ENCODE results near the gene SLC44A2. TPM values are rescaled to one million over a fixed set of nuclear protein-coding genes. Genes with fewer than 3 reads are reported as not detected.

Gene SLC44A2
- total and polyA plus RNA-seq, 2 experiments from 2014 or later: 43.2 to 65.0 TPM

DNA sequence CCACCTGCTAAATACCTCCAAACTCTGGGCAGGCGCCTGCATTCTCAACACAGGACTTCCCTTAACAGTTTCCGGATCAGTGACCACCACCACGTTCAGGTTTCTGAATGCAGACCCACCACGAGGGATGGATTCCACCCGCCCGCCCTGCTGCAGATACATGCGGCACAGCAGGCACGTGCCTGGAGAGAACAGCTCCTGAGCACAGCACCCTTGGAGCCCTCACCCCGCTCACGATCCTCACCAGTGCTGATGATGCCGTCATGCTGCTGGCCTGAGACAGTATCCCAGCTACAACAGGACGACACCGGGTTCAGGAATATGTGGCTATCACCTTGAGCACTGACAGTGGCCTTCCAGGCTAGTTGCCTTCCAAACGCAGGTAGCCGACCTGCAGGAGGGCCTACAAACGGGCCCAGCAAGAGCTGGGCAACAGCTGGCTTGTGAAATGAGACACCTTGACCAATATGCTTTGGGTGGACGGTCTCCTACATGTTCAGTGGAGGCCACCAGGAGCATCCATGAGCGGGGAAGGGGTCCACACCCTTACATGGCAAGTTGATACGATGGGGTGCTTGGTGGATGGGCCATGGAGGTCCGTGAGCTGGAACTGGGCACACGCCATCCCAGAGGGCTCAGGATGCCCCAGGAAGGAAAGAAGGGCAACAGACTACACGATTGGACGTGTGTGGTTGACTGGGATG lies 66.0 kb downstream of the SLC44A2 start:
- ATAC-seq (no peak), DNase-seq (ENCODE audit: low spot score) (no peak)
- Mint-ChIP-seq H3K27me3 (ENCODE audit: insufficient read depth, low read depth, poor library complexity) (peaks cover 48% of the 10 kb centered on the region), H3K4me1 (peaks cover 20% of the 10 kb centered on the region), H3K9me3 (no peaks in the 10 kb centered on the region; the same call in none of the 3 replicates), H3K36me3 (ENCODE audit: low read depth) (peaks cover 68% of the 10 kb centered on the region), H3K4me3 (no peak overlapping the region), H3K27ac (peak overlapping the region; percentile 85; the same call in 1 of the 2 replicates)
- Histone ChIP-seq H3K79me2 (replicated peaks; ENCODE audit: insufficient read depth) (peaks cover 13% of the 10 kb centered on the region), H3K36me3 (ENCODE audit: insufficient read depth) (peaks cover 49% of the 10 kb centered on the region), H4K20me1 (replicated peaks; ENCODE audit: insufficient read depth) (peaks cover 53% of the 10 kb centered on the region), H3K9me2 (ENCODE audit: insufficient read depth) (no peaks in the 10 kb centered on the region), H2AFZ (no peak overlapping the region), H3K4me2 (no peak overlapping the region), H3K4me3 (no peak overlapping the region), H3K4me1 (ENCODE audit: insufficient read depth) (peaks cover 5% of the 10 kb centered on the region; the same call in 1 of the 2 replicates), H3F3A (replicated peaks; ENCODE audit: low read depth) (peaks cover 73% of the 10 kb centered on the region), H3K27me3 (ENCODE audit: insufficient read depth) (no peaks in the 10 kb centered on the region), H3K27ac (ENCODE audit: low read depth) (no peak overlapping the region)
- TF ChIP-seq, protein P1, sequence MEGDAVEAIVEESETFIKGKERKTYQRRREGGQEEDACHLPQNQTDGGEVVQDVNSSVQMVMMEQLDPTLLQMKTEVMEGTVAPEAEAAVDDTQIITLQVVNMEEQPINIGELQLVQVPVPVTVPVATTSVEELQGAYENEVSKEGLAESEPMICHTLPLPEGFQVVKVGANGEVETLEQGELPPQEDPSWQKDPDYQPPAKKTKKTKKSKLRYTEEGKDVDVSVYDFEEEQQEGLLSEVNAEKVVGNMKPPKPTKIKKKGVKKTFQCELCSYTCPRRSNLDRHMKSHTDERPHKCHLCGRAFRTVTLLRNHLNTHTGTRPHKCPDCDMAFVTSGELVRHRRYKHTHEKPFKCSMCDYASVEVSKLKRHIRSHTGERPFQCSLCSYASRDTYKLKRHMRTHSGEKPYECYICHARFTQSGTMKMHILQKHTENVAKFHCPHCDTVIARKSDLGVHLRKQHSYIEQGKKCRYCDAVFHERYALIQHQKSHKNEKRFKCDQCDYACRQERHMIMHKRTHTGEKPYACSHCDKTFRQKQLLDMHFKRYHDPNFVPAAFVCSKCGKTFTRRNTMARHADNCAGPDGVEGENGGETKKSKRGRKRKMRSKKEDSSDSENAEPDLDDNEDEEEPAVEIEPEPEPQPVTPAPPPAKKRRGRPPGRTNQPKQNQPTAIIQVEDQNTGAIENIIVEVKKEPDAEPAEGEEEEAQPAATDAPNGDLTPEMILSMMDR (conservative IDR thresholded peaks at IDR 0.05; ENCODE audit: low read depth in 2 of 2): no peak
- TF ChIP-seq, protein P2, sequence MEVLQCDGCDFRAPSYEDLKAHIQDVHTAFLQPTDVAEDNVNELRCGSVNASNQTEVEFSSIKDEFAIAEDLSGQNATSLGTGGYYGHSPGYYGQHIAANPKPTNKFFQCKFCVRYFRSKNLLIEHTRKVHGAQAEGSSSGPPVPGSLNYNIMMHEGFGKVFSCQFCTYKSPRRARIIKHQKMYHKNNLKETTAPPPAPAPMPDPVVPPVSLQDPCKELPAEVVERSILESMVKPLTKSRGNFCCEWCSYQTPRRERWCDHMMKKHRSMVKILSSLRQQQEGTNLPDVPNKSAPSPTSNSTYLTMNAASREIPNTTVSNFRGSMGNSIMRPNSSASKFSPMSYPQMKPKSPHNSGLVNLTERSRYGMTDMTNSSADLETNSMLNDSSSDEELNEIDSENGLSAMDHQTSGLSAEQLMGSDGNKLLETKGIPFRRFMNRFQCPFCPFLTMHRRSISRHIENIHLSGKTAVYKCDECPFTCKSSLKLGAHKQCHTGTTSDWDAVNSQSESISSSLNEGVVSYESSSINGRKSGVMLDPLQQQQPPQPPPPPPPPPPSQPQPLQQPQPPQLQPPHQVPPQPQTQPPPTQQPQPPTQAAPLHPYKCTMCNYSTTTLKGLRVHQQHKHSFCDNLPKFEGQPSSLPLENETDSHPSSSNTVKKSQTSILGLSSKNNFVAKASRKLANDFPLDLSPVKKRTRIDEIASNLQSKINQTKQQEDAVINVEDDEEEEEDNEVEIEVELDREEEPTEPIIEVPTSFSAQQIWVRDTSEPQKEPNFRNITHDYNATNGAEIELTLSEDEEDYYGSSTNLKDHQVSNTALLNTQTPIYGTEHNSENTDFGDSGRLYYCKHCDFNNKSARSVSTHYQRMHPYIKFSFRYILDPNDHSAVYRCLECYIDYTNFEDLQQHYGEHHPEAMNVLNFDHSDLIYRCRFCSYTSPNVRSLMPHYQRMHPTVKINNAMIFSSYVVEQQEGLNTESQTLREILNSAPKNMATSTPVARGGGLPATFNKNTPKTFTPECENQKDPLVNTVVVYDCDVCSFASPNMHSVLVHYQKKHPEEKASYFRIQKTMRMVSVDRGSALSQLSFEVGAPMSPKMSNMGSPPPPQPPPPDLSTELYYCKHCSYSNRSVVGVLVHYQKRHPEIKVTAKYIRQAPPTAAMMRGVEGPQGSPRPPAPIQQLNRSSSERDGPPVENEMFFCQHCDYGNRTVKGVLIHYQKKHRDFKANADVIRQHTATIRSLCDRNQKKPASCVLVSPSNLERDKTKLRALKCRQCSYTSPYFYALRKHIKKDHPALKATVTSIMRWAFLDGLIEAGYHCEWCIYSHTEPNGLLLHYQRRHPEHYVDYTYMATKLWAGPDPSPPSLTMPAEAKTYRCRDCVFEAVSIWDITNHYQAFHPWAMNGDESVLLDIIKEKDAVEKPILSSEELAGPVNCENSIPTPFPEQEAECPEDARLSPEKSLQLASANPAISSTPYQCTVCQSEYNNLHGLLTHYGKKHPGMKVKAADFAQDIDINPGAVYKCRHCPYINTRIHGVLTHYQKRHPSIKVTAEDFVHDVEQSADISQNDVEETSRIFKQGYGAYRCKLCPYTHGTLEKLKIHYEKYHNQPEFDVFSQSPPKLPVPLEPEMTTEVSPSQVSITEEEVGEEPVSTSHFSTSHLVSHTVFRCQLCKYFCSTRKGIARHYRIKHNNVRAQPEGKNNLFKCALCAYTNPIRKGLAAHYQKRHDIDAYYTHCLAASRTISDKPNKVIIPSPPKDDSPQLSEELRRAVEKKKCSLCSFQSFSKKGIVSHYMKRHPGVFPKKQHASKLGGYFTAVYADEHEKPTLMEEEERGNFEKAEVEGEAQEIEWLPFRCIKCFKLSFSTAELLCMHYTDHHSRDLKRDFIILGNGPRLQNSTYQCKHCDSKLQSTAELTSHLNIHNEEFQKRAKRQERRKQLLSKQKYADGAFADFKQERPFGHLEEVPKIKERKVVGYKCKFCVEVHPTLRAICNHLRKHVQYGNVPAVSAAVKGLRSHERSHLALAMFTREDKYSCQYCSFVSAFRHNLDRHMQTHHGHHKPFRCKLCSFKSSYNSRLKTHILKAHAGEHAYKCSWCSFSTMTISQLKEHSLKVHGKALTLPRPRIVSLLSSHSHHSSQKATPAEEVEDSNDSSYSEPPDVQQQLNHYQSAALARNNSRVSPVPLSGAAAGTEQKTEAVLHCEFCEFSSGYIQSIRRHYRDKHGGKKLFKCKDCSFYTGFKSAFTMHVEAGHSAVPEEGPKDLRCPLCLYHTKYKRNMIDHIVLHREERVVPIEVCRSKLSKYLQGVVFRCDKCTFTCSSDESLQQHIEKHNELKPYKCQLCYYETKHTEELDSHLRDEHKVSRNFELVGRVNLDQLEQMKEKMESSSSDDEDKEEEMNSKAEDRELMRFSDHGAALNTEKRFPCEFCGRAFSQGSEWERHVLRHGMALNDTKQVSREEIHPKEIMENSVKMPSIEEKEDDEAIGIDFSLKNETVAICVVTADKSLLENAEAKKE (CRISPR knock-in tag; IDR thresholded peaks at IDR 0.05): no peak
- TF ChIP-seq EZH2 (IDR thresholded peaks at IDR 0.05; ENCODE audit: low read depth, unreplicated experiment) (no peak), POLR2AphosphoS5 (IDR thresholded peaks at IDR 0.05; ENCODE audit: low read depth) (no peak; the same call in 1 of the 2 replicates), ZNF331 (CRISPR knock-in tag; IDR thresholded peaks at IDR 0.05; ENCODE audit: low read depth) (no peak), EZH2phosphoT487 (IDR thresholded peaks at IDR 0.05; ENCODE audit: unreplicated experiment) (no peak), CREB1 (CRISPR knock-in tag; IDR thresholded peaks at IDR 0.05; ENCODE audit: low read depth) (no peak), NANOG (IDR thresholded peaks at IDR 0.05; ENCODE audit: borderline replicate concordance) (no peak), JUNB (IDR thresholded peaks at IDR 0.05; ENCODE audit: unreplicated experiment) (no peak), ZNF114 (CRISPR knock-in tag; IDR thresholded peaks at IDR 0.05) (no peak)
- TF ChIP-seq, protein P3, sequence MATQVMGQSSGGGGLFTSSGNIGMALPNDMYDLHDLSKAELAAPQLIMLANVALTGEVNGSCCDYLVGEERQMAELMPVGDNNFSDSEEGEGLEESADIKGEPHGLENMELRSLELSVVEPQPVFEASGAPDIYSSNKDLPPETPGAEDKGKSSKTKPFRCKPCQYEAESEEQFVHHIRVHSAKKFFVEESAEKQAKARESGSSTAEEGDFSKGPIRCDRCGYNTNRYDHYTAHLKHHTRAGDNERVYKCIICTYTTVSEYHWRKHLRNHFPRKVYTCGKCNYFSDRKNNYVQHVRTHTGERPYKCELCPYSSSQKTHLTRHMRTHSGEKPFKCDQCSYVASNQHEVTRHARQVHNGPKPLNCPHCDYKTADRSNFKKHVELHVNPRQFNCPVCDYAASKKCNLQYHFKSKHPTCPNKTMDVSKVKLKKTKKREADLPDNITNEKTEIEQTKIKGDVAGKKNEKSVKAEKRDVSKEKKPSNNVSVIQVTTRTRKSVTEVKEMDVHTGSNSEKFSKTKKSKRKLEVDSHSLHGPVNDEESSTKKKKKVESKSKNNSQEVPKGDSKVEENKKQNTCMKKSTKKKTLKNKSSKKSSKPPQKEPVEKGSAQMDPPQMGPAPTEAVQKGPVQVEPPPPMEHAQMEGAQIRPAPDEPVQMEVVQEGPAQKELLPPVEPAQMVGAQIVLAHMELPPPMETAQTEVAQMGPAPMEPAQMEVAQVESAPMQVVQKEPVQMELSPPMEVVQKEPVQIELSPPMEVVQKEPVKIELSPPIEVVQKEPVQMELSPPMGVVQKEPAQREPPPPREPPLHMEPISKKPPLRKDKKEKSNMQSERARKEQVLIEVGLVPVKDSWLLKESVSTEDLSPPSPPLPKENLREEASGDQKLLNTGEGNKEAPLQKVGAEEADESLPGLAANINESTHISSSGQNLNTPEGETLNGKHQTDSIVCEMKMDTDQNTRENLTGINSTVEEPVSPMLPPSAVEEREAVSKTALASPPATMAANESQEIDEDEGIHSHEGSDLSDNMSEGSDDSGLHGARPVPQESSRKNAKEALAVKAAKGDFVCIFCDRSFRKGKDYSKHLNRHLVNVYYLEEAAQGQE (IDR thresholded peaks at IDR 0.05; ENCODE audit: unreplicated experiment): no peak
- TF ChIP-seq, protein P4, sequence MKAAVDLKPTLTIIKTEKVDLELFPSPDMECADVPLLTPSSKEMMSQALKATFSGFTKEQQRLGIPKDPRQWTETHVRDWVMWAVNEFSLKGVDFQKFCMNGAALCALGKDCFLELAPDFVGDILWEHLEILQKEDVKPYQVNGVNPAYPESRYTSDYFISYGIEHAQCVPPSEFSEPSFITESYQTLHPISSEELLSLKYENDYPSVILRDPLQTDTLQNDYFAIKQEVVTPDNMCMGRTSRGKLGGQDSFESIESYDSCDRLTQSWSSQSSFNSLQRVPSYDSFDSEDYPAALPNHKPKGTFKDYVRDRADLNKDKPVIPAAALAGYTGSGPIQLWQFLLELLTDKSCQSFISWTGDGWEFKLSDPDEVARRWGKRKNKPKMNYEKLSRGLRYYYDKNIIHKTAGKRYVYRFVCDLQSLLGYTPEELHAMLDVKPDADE (IDR thresholded peaks at IDR 0.05): no peak
